GM23338 (cell line): ENCODE measurements around the gene TMED10.

Source experiments
- CTCF ChIP-seq, 2 experiments: fragments of 200-600 bp in 1 of 2; sonication (generic) in 1 of 2; conservative IDR thresholded peaks; 2 replicates each; pipeline versions ENCODE4 v1.5.1 to v1.6.1; 2016 to 2017; ENCODE audit warnings: antibody characterized with exemption in 2 of 2, low read depth in 2 of 2, mild to moderate bottlenecking in 2 of 2, moderate library complexity in 1 of 2
- EZH2 ChIP-seq: fragments of 200-600 bp; sonication (generic); IDR thresholded peaks from one replicate; pipeline ENCODE4 v1.8.0; 2017; ENCODE audit warnings: antibody characterized with exemption, mild to moderate bottlenecking, low read depth; ENCODE audit not compliant: unreplicated experiment
- EZH2phosphoT487 ChIP-seq: fragments of 200-600 bp; sonication (generic); IDR thresholded peaks from one replicate; pipeline ENCODE4 v1.8.1; 2018; ENCODE audit warnings: antibody characterized with exemption; ENCODE audit not compliant: unreplicated experiment
- POLR2AphosphoS5 ChIP-seq: IDR thresholded peaks from 2 replicates; pipeline ENCODE4 v1.6.1; 2016; ENCODE audit warnings: antibody characterized with exemption, low read depth
- ZNF114 ChIP-seq: fragments of 250-450 bp; sonication (Bioruptor Pico); IDR thresholded peaks from 2 replicates; pipeline ENCODE4 v1.5.0; 2020; ENCODE audit warnings: mild to moderate bottlenecking, moderate library complexity
- TF ChIP-seq, protein P1 (sequence below): IDR thresholded peaks from 2 replicates; pipeline ENCODE4 v1.6.1; 2016; ENCODE audit warnings: antibody characterized with exemption

GRCh38 chr14:75127903-75128595 is 48.4 kb downstream of the TMED10 start:
- no peak for TF ChIP-seq CTCF (conservative IDR thresholded peaks at IDR 0.05; ENCODE audit: low read depth in 2 of 2)
- TF ChIP-seq POLR2AphosphoS5: no peak
- no peak for TF ChIP-seq EZH2phosphoT487
- TF ChIP-seq, protein P1, sequence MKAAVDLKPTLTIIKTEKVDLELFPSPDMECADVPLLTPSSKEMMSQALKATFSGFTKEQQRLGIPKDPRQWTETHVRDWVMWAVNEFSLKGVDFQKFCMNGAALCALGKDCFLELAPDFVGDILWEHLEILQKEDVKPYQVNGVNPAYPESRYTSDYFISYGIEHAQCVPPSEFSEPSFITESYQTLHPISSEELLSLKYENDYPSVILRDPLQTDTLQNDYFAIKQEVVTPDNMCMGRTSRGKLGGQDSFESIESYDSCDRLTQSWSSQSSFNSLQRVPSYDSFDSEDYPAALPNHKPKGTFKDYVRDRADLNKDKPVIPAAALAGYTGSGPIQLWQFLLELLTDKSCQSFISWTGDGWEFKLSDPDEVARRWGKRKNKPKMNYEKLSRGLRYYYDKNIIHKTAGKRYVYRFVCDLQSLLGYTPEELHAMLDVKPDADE: no peak
- no peak for TF ChIP-seq ZNF114
- TF ChIP-seq EZH2: no peak
